Measurements from ENCODE around the gene PPP1R9A.

PPP1R9A gene

GRCh38 chr7:94962661-94963060, 55.3 kb downstream of the PPP1R9A start:
- ATAC-seq, result no peak
- TF ChIP-seq ARNTL (CRISPR knock-in tag; IDR thresholded peaks at IDR 0.05; ENCODE audit: borderline replicate concordance, low read depth), result no peak

GRCh38 chr7:94969434-94970084, 62.2 kb downstream of the PPP1R9A start:
- ATAC-seq, result no peak
- TF ChIP-seq ISL1 (CRISPR knock-in tag; IDR thresholded peaks at IDR 0.05), result no peak
- TF ChIP-seq ZNF565 (CRISPR knock-in tag; conservative IDR thresholded peaks at IDR 0.05; ENCODE audit: low read depth), result no peak
- TF ChIP-seq TCF4 (CRISPR knock-in tag; IDR thresholded peaks at IDR 0.05; ENCODE audit: borderline replicate concordance), result no peak
- no peak for TF ChIP-seq PATZ1 (CRISPR knock-in tag; IDR thresholded peaks at IDR 0.05; ENCODE audit: borderline replicate concordance)
- no peak for TF ChIP-seq TOX (CRISPR knock-in tag; IDR thresholded peaks at IDR 0.05; ENCODE audit: borderline replicate concordance)
- TF ChIP-seq POU6F1 (CRISPR knock-in tag; IDR thresholded peaks at IDR 0.05; ENCODE audit: borderline replicate concordance, low read depth), result no peak
- TF ChIP-seq ARNTL (CRISPR knock-in tag; IDR thresholded peaks at IDR 0.05; ENCODE audit: borderline replicate concordance, low read depth), result no peak
- no peak for TF ChIP-seq CSRNP3 (CRISPR knock-in tag; IDR thresholded peaks at IDR 0.05)
- no peak for TF ChIP-seq PPARA (CRISPR knock-in tag; IDR thresholded peaks at IDR 0.05; ENCODE audit: borderline replicate concordance)
- TF ChIP-seq RARB (CRISPR knock-in tag; IDR thresholded peaks at IDR 0.05), result no peak
- TF ChIP-seq OSR1 (CRISPR knock-in tag; IDR thresholded peaks at IDR 0.05), result no peak
- no peak for TF ChIP-seq ZNF8 (CRISPR knock-in tag; IDR thresholded peaks at IDR 0.05)
- no peak for TF ChIP-seq TSHZ2 (CRISPR knock-in tag; IDR thresholded peaks at IDR 0.05)
- no peak for TF ChIP-seq ESRRG (CRISPR knock-in tag; IDR thresholded peaks at IDR 0.05)
- no peak for TF ChIP-seq CREB5 (CRISPR knock-in tag; IDR thresholded peaks at IDR 0.05; ENCODE audit: low read depth)
- no peak for TF ChIP-seq ZFP30 (CRISPR knock-in tag; IDR thresholded peaks at IDR 0.05)
- TF ChIP-seq ZNF70 (CRISPR knock-in tag; IDR thresholded peaks at IDR 0.05), result no peak
- no peak for TF ChIP-seq GLIS3 (CRISPR knock-in tag; IDR thresholded peaks at IDR 0.05)
- no peak for TF ChIP-seq SNAI2 (CRISPR knock-in tag; IDR thresholded peaks at IDR 0.05)

GRCh38 chr7:94970085-94970576, 62.7 kb downstream of the PPP1R9A start:
- no peak for TF ChIP-seq ZNF8 (CRISPR knock-in tag; IDR thresholded peaks at IDR 0.05)
- ATAC-seq, result no peak

Measured in SK-N-SH treated with all-trans-retinoic acid at 6 μM for 48 hours (cell line).